Measurements from ENCODE around the gene BBX.

Gene BBX

GRCh38 chr3:107604057-107604822 lies 81.5 kb downstream of the BBX start:
- no peak for DNase-seq

GRCh38 chr3:107611775-107612469 lies 89.2 kb downstream of the BBX start:
- DNase-seq: no peak

- DNase-seq: no peak
Observed at GRCh38 chr3:107612664-107613084, 89.9 kb downstream of the BBX start.

- DNase-seq: no peak
Observed at GRCh38 chr3:107619549-107619948, 96.8 kb downstream of the BBX start.

GRCh38 chr3:107620534-107620933 lies 97.8 kb downstream of the BBX start:
- no peak for DNase-seq

GRCh38 chr3:107621465-107621864 lies 98.7 kb downstream of the BBX start:
- no peak for DNase-seq

- DNase-seq: no peak
Observed at GRCh38 chr3:107627962-107628542, 105.3 kb downstream of the BBX start.

- no peak for DNase-seq
Observed at GRCh38 chr3:107629566-107629965, 106.8 kb downstream of the BBX start.

GRCh38 chr3:107630779-107631178 lies 108.0 kb downstream of the BBX start:
- DNase-seq: no peak

GRCh38 chr3:107632576-107632975 lies 109.8 kb downstream of the BBX start:
- DNase-seq: no peak

GRCh38 chr3:107633327-107634098 lies 110.8 kb downstream of the BBX start:
- no peak for DNase-seq

- no peak for DNase-seq
Observed at GRCh38 chr3:107634099-107634489, 111.3 kb downstream of the BBX start.

GRCh38 chr3:107637416-107638183 lies 114.8 kb downstream of the BBX start:
- no peak for DNase-seq

- no peak for DNase-seq
Observed at GRCh38 chr3:107641572-107642307, 119.0 kb downstream of the BBX start.

GRCh38 chr3:107643038-107643883 lies 120.5 kb downstream of the BBX start:
- no peak for DNase-seq

GRCh38 chr3:107644631-107645030 lies 121.9 kb downstream of the BBX start:
- DNase-seq: no peak

GRCh38 chr3:107650788-107651187 lies 128.0 kb downstream of the BBX start:
- DNase-seq: no peak

- no peak for DNase-seq
Observed at GRCh38 chr3:107651782-107652181, 129.0 kb downstream of the BBX start.

GRCh38 chr3:107654218-107654617 lies 131.5 kb downstream of the BBX start:
- no peak for DNase-seq

GRCh38 chr3:107657971-107658370 lies 135.2 kb downstream of the BBX start:
- no peak for DNase-seq

All from activated T-cell treated with anti-CD3 and anti-CD28 coated beads, Interleukin-2, amount 50 U/mL, for 1 hour (primary cell).